RPMI7951 (cell line): Measurements from ENCODE around the gene HYKK. TPM values are rescaled to one million over a fixed set of nuclear protein-coding genes. Genes with fewer than 3 reads are reported as not detected.

Experiments
- total RNA-seq: library from RNA; depleted of rRNA; stranded (reverse); fragments of >200 nt; shearing (Covaris generic); gene quantifications from 2 replicates; pipeline ENCODE4 v1.2.3, GENCODE V29; 2014; rRNA removed

The HYKK gene
- total RNA-seq, 1 experiment from 2014 or later: 6.8 TPM

Other genes starting within 250 kb of the HYKK start
- 0.59 and 1.6 TPM in 2 replicates for gene DNAJA4, start 243.0 kb upstream of the HYKK start, total RNA-seq
- gene SKIC8, start 208.0 kb upstream of the HYKK start, total RNA-seq: 130 and 132 TPM in 2 replicates
- 0.29 TPM in 1 of 2 replicates, not detected in the other for gene CRABP1, start 167.2 kb upstream of the HYKK start, total RNA-seq
- 18.2 and 24.3 TPM in 2 replicates for gene IREB2, start 69.4 kb upstream of the HYKK start, total RNA-seq
- 584 and 708 TPM in 2 replicates for gene PSMA4, start 32.9 kb downstream of the HYKK start, total RNA-seq
- 11.7 and 12.0 TPM in 2 replicates for gene CHRNA5, start 57.9 kb downstream of the HYKK start, total RNA-seq
- gene CHRNA3, start 113.4 kb downstream of the HYKK start, total RNA-seq: not detected in 2 replicates
- gene CHRNB4, start 133.6 kb downstream of the HYKK start, total RNA-seq: not detected in 2 replicates